Fibroblast of the conjunctiva (primary cell): ENCODE data around the gene ZNF787.
"Not testable (repeated sequence)": the region's sequence is repeated elsewhere in the genome, so short reads cannot be mapped to it uniquely, and the experiment has no call there.

Experiments used
- DNase-seq: peaks from one replicate; pipeline ENCODE4 v3.0.0-alpha.2; 2010; ENCODE audit warnings: low read depth

ZNF787 gene

DNA sequence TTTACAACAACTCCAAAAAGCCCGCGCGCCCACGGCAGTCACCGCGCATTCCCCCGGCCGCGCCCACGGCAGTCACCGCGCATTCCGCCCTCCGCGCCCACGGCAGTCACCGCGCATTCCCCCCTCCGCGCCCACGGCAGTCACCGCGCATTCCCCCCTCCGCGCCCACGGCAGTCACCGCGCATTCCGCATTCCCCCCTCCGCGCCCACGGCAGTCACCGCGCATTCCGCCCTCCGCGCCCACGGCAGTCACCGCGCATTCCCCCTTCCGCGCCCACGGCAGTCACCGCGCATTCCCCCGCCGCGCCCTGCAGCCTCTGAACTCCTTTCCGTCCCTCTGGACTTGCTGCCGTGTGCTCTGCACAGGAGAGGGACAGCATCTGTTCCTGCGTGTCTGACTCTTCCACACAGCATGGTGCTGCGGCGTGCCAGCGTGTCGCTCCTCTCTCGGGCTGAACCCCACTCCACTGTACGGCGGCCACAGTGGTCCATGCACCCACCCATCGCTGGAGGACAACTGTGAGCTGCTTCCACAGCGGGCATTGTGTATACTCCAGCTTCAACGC, 15.2 kb downstream of the ZNF787 start:
- DNase-seq = not testable (repeated sequence)

DNA sequence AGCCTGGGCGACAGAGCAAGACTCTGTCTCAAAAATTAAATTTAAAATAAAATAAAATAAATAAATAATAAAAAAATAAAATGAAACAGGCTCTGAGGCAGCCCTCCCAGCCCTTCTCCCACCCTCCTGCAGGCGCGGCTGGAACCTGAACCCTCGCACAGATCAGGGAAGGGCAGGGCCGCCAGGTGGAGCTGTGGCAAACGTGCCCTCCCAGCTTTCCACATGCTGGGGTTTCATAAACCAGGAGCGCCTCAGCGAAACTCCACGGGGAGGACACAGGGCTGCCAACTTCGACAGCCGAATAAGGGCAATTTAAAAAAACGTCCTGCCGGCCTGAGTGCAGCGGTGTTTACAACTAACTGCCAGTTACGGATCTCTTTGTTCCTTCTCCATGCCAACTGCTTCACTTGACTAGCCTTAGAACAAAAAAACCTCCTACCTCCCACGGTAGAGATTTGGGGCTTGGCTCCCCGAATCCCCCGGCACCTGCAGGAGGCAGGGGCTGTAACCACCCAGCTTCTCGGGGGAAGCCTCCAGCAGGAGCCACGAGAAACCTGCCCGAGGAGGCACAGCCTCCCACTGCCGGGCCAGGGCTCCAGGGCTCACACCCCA, 15.9 kb downstream of the ZNF787 start:
- DNase-seq = peak; percentile 37

DNA sequence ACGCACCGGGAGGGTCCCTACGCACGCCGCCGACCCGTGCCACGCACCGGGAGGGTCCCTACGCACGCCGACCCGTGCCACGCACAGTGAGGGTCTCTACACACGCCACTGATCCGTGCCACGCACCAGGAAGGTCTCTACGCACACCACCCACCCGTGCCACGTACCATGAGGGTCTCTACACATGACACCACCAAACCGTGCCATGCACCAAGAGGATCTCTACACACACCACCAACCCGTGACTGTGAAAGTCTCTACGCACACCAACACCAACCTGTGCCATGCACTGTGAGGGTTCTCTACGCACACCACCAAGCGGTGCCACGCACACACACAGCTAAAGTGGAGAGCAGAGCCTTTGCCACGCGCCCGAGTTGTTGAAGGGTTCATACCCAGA, 16.7 kb downstream of the ZNF787 start:
- no peak for DNase-seq

DNA sequence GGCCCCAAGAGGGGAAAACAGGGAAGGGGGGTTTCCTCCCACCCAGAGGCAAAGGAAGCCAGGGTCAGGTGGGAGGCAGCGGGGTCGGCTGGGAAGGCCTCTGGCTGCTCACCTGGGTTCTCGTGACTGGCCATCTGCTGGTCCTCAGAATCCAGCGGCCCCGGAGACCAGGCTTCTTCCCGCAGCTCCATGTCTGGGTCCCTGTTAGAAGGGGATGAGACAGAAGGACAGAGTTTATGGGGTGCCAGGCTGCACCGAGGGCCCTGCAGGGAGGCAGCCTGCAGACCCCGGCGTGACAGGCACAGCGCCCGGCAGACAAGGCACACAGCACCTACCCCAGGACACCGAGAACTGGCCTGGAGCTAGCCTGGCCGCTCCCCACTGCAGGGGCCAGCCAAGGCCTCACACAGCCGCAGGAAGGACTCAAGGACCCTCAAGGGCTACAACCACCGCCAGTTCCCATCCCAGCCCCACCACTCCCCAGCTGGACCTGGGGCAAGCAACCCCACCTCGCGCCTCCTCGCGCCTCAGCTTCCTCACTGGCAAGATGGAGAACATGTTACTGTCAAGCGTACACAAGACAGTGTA, 18.0 kb downstream of the ZNF787 start:
- no peak for DNase-seq

DNA sequence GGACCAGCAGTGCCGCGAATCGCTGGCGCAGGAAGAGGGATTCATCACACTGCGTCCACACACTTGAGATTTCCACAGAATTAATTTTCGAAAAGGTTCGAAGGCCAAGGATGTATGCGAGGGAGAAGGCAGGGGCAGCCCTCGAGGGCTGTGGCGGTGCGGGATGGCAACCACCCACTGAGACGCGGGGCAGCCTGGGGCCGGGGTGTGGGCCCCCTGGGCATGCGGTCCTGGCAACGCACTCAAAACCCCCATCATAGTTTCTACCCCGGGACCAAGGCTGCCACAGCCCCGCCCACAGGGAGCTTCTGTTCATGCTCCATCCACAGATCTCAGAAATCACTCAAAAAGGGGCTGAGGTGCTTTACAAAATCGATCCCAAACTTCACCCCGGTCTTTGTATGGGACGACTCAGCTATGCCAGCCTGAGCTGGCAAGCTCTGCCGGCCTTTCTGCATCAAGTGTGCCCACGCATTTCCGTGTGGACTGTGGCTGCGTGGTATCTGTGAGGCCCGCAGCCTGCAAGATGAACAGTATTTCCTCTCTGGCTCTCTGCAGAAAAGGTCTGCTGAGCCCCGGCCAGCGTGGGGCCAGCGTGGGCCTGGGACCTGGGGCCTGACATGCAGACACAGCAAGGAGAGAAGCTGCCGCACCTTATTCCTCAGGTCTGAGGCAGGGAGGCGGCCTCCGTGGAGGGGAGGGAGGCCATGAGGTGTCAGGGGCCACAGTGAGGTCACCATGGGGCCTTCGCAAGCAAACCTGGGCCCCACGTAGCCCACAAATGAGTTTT, 19.2 kb downstream of the ZNF787 start:
- DNase-seq = no peak

DNA sequence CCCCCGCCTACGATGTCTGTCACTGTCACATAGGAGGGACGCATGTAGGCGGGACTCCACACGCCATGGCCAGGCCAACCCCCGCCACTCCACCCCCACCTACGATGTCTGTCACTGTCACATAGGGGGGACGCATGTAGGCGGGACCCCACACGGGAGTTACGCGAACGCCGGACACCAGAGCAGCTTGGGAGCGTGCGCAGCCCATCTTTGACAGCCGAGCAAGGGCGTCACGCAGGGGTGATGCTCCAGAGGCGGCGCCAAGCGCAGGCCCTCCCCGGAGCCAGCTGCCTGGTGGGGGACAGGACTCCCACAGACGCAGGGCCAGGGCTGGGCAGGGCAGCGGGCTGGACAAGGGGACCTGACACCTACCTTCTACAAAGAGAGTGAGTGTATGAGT, 20.0 kb downstream of the ZNF787 start:
- no peak for DNase-seq

DNA sequence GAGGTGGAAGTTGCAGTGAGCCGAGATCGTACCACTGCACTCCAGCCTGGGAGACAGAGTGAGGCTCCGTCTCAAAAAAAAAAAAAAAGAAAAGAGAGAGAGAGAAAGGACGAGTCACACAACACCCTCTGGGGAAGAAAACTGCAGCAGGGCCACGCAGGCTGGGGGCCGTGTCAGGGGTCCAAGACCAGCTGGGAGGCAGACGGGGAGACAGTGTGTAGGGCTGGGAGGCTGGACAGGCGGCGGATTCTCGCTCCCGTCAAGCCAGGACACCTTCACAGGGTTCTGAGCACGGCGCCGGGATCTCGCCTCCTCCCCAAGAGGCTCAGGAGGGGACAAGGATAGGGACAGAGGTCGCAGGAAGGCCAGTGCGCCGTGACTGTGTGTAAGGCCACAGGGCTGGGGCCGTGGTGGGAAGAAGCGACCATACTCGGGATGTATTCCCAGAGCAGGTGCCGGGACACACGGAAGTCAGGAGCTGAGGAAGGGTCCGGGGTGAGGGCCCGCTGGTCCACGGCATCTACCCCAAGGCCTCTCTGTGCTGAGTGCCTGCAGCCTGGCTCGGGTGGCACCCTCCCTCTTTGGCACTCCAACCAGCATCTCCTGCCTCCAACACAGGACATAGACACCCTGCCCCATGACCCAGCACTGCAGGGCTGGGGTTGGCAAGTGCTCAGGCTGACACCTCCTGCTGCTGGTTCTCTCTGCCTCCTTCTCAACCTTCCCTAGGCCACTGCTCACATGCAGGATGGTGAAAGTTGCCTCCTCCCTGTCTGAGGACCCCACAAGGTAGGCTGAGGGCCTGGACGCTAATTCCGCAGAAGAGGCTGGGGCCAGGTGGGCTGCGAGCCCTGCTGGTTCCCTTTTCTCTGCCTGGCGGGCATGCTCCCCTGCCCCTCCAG, 21.2 kb downstream of the ZNF787 start:
- DNase-seq = no peak

DNA sequence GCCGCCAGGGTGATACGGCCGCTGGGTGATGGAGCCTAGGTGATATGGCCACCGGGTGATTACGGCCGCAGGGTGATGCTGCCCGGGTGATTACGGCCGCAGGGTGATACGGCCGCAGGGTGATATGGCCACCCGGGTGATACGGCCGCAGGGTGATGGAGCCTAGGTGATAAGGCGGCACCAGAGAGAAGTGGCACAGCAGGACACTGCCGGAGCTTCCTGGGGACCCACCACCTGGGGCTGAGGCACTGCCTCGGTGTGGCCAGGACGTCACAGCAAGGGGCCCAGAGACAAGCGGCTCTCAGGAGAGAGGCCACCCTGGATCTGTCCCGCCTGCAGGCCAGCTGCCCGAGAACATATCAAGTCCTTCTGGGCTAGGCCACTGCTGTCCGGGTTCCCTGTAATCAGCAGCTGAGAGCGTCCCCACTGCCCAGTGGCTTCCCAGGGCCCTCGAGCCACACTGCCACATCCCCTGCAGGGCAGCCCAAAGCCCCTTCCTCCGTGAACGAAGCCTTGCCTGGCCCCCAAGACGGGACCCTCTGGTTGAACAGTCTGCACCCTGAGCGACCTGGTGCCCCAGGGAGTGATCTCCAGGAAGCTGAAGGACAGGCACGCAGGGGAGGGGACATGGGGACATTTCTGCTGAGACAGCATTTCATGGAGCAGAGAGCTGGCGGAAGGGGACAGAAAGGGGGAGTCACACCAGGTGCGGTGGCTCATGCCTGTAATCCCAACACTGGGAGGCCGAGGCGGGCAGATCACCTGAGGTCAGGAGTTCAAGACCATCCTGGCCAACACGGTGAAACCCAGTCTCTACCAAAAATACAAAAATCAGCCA, 22.1 kb downstream of the ZNF787 start:
- DNase-seq = no peak

DNA sequence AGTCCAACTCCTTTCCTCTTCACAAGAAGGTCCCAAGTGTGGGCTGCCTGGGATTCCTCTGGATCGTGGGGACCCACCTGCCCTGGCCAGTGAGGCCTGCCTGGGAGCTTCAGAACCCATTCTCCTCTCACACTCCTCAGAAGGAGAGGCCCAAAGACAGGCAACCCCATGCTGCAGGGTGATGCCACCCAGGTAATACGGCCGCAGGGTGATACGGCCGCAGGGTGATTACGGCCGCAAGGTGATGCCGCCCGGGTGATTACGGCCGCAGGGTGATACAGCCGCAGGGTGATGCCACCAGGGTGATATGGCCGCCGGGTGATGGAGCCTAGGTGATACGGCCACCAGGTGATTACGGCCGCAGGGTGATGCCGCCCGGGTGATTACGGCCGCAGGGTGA, 22.9 kb downstream of the ZNF787 start:
- not testable (repeated sequence) for DNase-seq

GRCh38 chr19:56097776-56098175, 23.3 kb downstream of the ZNF787 start:
- DNase-seq = no peak

GRCh38 chr19:56097306-56097705, 23.8 kb downstream of the ZNF787 start:
- DNase-seq = no peak

DNA sequence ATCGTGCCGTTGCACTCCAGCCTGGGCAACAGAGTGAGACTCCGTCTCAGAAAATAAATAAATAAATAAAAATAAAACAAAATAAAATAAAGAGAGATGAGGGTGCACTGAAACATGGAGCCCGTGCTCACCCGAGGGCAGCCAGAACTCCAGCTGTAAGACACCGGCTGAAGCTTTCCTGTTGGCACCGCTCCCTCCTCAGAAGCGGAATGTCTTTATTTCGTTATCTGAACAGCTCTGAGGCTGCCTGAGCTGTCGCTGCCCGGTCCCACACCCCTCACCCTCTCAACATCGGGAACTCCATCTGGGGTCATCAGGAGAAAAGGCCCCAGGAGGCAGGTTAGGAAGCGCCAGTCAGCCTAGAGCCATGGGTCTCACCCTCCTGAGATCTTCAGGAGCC, 24.4 kb downstream of the ZNF787 start:
- DNase-seq = no peak

DNA sequence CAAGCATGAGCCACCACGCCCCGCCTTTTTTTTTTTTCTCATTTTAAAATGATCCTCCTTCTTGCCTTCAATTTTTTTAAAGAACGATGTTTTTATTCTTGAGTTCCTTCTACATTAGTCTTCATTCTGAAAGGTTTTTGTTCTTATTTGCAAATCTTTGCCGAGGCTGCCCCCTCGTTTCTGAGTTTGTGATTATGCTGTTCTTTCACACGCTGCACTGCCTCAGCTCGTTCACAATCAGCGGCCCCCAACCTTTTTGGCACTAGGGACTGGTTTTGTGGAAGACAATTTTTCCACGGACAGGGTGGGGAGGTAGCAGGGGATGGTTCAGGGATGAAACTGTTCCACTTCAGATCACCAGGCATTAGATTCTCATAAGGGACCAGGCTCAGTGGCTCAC, 26.6 kb downstream of the ZNF787 start:
- DNase-seq = no peak

DNA sequence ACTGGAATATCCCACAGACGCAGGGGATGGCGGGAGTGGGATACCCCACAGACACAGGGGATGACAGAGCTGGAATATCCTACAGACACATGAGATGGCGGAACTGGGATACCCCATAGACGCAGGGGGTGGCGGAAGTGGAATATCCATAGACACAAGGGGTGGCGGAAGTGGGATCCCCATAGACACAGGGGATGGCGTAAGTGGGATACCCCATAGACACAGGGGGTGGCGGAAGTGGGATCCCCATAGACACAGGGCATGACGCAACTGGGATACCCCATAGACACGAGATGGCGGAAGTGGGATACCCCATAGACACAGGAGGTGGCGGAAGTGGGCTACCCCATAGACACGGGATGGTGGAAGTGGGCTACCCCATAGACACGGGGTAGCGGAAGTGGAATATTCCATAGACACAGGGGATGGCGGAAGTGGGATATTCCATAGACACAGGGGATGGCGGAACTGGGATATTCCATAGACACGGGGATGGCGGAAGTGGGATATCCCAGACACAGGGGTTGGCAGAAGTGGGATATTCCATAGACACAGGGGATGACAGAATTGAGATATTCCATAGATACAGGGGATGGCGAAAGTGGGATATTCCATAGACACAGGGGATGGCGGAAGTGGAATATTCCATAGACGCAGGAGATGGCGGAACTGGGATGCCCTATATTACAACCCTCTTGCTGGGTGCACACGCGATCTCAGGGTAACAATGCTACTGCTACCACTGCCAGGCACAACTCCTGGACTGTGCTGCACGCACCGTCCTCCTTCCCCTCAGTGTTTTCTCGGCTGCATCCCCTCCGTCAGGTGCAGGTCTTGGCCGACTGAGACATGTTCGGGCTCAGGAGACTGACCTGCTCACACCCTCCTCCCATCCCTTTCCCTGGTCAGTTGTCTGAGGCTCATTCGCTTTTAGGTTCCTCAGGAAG, 28.1 kb downstream of the ZNF787 start:
- no peak for DNase-seq

GRCh38 chr19:56091751-56092546, 29.1 kb downstream of the ZNF787 start:
- no peak for DNase-seq

GRCh38 chr19:56091066-56091490, 30.0 kb downstream of the ZNF787 start:
- DNase-seq = no peak

DNA sequence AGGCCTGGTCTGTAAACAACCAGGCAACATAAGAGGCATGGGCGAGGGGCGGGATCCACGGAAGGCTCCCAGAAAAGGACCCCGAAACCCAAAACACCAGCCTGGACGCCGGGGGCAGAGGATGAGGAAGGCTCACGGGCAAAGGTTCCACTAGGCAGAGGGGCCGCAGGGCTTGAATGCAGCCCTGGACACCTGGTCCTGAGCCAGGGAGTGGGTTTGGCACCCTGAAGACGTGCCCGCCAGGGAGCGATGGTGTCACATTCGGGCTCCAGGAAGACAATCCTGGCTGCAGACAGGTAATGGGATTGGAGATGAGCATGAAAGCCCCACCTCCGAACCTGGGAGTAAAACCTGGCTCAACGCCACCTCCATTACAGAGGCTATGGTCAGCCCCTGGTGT, 31.8 kb downstream of the ZNF787 start:
- DNase-seq = no peak

GRCh38 chr19:56088497-56089215, 32.4 kb downstream of the ZNF787 start:
- no peak for DNase-seq
